ENCODE measurements around the gene F12.

DNA sequence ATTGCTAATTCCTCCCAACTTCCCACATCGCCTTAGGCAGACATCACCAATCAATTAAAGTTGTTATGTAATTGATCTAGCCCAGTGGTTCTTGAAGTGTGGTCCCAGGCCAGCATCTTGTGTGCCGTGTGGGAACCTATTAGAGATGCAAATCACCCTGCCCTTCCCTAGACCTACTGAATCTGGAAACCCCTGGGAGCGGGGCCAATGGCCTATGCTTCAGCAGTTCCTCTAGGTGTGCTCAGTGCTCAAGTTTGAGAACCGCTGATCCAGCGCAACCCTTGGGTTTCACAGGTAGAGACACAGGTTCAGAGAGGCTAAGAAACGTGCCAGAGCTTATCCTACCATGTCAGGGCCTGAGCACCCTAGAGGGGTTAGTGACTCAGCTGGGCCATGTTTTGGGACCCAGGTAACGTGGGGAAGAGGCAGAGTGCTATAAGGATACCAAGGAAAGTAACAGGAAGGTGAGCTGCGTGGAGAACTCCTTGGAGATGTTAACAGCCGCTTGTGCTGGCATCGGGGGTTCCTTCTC is 20.8 kb downstream of the F12 start:
- TF ChIP-seq POLR2A (IDR thresholded peaks at IDR 0.05) (no peak), POLR2AphosphoS5 (IDR thresholded peaks at IDR 0.05) (no peak)
- TF ChIP-seq, protein P1, sequence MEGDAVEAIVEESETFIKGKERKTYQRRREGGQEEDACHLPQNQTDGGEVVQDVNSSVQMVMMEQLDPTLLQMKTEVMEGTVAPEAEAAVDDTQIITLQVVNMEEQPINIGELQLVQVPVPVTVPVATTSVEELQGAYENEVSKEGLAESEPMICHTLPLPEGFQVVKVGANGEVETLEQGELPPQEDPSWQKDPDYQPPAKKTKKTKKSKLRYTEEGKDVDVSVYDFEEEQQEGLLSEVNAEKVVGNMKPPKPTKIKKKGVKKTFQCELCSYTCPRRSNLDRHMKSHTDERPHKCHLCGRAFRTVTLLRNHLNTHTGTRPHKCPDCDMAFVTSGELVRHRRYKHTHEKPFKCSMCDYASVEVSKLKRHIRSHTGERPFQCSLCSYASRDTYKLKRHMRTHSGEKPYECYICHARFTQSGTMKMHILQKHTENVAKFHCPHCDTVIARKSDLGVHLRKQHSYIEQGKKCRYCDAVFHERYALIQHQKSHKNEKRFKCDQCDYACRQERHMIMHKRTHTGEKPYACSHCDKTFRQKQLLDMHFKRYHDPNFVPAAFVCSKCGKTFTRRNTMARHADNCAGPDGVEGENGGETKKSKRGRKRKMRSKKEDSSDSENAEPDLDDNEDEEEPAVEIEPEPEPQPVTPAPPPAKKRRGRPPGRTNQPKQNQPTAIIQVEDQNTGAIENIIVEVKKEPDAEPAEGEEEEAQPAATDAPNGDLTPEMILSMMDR (IDR thresholded peaks at IDR 0.05 in 8 of 11, conservative IDR thresholded peaks at IDR 0.05 in 3 of 11), result no peak
